GM21717 (cell line): ENCODE data around the gene NYNRIN.

Experiments used
- ATAC-seq: cut with Tn5 transposase; IDR thresholded peaks from one replicate; pipeline ENCODE4 v1.9.1; 2021; ENCODE audit warnings: mild to moderate bottlenecking, moderate library complexity; ENCODE audit not compliant: unreplicated experiment

Gene NYNRIN

GRCh38 chr14:24390701-24391468, 7.9 kb upstream of the NYNRIN start:
- no peak for ATAC-seq

DNA sequence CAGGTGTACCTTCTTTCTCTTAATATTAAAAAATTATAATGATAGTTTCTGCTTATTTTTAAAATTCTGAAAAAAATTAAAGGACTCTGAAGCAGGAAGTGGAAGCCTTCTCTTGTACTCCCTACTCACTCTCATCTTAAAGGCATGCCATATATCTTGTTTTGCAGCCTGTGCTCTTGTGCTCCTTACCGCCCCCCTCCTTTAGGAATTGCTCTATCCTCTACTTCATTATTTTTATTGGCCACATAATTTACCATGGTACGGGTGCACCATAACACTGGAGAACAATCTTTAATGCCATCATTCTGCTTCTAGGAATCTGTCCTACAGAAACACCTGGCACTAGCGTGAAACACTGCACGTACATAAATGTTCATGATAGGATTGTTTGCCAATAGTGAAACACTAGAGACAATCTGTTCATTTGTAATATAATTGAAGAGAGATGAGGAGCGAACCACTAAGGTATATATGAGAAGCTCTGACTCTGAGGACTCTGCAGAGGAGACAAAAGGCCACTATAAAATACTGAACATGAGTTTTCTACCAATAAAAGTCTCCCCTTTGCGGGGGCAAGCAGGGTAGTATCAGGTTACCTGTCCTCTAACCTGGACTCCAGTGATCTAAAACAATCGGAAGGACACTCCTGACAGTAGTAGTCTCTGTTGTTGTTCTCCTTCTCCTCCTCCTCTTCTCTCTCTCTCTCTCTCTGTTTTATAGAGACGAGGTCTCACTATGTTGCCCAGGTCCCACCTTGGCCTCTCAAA, 6.3 kb upstream of the NYNRIN start:
- ATAC-seq = no peak

DNA sequence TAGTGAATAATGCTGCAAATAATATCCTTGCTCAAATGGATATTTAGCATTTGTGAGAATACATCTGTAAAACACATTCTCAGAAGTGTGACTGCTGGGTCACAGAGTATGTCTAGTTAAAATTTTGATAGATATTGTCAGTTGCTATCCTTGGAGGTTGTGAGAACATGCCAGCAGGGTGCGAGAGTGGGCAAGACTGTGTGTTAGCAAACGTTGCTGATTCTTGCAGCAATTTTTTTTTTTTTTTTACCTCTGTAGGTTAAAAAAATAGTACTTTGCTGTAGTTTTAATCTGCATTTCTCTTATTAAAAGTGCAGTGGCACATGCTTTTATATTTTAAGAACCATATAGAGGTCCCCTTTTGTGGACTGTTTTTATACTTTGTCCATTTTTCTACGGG, 4.5 kb upstream of the NYNRIN start:
- no peak for ATAC-seq

DNA sequence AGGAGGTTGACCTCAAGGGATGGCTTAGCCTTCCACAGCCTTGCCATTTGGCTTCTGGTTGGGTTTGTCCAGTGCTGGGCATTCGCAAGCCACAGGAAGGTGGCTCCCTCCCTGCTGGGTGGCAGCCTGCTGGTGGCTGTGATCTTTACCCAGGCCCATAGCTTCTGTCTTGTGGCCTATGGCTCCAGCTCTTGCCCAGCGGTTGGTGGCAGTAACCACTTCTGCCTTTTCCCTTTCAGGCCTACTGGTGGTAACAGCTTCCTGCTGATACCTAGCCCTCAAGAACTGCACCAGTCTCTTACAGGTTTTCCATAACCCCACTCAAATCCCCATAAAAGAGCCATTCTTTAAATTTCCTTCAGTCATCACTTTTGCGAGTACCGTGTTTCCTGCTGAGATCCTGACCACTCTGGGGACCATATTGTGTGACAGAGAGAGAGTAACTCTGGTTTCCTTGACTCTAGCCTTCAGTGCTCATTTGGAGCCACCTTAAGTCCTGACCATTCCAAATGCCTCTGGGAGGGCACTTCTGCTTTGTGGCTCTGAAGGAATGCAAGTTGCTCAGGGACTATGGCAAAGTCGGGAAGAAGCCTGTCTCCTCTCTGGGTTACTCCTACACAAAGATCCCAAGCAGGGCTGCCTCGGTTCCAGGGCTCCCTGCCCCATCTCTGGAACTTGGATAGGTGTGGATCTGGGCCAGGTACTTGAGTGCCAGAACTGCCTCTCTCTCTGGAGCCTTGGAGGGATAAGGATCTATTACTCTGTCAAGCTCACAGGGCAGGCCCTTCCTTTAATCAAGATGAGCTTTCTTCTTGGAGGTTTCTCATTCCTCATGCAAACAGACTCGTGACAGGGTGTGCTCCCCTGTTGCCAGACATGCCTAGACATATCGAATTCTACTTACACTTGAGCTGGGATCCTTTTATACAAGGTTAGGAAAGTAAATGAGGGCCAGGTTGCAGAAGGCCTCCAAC, 2.9 kb upstream of the NYNRIN start:
- no peak for ATAC-seq

- ATAC-seq = no peak
These were observed 1.0 kb upstream of the NYNRIN start for GRCh38 chr14:24397639-24398292.

DNA sequence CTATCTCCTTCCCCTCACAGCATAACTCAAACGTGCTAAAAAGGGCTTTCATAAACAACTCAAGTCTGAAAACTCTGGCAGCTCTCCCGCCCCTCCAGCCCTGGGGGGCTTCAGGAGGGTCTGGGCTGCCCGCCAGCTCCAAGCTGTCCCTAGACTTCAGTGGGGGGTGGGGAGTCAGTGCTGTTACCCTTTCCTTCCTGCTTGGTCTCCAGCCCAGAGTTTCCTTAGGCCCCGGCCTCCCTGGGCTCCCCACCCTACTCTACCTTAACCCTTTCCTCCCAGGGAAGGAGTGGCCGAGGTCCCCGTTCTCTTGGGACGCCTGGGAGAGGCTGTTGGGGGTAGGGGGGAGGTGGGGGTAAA, 530 bp upstream of the NYNRIN start:
- ATAC-seq = no peak

- ATAC-seq = no peak
These were observed 632 bp downstream of the NYNRIN start for GRCh38 chr14:24399447-24399822.

DNA sequence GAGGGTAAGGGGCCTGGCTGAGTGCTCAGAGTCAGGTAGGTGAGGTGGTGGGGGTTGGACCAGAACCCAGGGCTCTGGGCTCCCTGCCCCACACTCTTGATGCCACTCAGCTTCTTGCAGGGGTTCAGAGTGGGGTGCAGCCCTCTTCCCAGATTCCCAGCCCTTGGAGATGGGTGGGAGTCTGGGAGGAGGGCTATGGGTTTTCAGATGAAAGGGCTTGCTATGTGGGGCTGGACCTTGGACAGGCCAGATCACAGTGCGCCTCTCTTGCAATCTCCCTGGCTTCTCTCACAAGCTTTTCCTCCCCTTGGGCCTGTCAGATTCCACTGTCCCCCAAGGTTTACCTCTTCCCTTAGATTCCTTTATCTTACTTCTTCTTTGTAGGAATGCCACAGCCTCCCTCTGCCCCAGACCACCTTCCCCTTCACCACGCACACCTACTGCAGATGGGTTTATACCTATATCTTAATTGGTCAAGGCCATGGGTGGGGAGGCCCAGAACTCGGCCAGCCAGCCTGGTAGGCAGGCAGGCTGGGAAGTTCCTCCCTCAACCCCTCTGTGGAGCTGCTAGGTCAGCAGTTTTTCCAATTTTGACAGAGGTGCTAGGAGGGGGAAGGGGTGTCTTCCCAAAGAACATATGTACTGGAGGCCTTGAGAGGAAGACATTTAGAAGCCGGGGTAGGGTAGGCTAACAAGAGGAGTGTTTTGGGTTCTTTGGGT, 1.4 kb downstream of the NYNRIN start:
- no peak for ATAC-seq

- ATAC-seq = no peak
These were observed 3.3 kb downstream of the NYNRIN start for GRCh38 chr14:24401810-24402702.

GRCh38 chr14:24403294-24403998, 4.6 kb downstream of the NYNRIN start:
- no peak for ATAC-seq

- no peak for ATAC-seq
These were observed 6.0 kb downstream of the NYNRIN start for GRCh38 chr14:24404814-24405213.

DNA sequence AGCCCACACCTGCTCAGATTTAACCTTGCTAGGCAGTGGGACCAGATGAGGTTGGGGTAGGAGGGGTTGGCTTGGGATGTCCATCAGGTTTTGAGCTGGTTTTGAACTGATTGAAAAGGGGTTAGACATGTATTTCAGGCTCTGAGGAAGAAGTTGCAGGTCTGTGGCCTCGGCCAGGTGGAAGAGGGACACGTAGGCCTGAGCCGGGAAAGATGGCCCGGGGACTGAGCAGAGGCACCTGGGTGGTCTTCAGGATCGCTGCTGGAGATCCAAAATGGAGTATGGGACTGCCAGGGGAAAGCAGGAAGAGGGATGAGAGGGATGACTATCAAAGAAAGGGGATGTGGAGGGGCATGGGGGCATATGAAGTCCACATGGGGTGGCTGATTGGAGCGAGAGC, 7.6 kb downstream of the NYNRIN start:
- no peak for ATAC-seq

- no peak for ATAC-seq
These were observed 9.0 kb downstream of the NYNRIN start for GRCh38 chr14:24407608-24408325.

DNA sequence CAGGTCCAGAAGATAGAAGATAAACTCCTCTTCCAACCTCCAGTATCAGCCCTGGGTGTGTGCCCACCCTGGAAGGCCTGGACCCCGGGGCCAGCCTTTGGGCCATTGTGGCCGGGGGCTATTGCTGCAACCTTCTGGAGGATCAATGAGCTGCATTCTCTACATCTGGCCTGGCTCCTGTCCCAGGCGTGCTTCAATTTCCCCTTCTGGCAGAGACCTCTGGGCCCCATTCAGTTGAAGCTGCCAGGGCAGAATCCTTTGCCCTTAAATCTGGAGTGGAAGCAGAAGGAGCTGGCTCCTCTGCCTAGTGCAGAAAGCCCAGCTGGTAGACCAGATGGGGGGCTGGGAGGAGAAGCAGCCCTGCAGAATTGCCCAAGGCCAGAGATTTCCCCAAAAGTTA, 10.0 kb downstream of the NYNRIN start:
- ATAC-seq = no peak

- no peak for ATAC-seq
These were observed 10.4 kb downstream of the NYNRIN start for GRCh38 chr14:24409192-24409591.

DNA sequence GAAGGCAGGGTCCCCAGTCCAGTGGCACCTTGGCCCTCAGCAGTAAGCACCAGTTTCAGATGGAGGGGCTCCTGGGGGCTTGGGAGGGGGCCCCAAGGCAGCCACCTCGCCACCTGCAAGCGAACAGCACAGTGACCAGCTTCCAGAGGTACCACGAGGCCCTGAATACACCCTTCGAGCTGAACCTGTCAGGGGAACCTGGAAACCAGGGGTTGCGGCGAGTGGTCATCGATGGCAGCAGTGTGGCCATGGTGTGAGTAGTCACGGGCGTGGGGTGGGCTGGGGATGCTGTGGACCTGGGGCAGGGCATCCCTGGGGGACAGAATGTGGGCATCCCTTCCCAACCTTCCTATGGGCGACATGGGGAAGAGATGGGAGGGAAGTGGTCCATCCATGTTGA, 11.2 kb downstream of the NYNRIN start:
- ATAC-seq = no peak

DNA sequence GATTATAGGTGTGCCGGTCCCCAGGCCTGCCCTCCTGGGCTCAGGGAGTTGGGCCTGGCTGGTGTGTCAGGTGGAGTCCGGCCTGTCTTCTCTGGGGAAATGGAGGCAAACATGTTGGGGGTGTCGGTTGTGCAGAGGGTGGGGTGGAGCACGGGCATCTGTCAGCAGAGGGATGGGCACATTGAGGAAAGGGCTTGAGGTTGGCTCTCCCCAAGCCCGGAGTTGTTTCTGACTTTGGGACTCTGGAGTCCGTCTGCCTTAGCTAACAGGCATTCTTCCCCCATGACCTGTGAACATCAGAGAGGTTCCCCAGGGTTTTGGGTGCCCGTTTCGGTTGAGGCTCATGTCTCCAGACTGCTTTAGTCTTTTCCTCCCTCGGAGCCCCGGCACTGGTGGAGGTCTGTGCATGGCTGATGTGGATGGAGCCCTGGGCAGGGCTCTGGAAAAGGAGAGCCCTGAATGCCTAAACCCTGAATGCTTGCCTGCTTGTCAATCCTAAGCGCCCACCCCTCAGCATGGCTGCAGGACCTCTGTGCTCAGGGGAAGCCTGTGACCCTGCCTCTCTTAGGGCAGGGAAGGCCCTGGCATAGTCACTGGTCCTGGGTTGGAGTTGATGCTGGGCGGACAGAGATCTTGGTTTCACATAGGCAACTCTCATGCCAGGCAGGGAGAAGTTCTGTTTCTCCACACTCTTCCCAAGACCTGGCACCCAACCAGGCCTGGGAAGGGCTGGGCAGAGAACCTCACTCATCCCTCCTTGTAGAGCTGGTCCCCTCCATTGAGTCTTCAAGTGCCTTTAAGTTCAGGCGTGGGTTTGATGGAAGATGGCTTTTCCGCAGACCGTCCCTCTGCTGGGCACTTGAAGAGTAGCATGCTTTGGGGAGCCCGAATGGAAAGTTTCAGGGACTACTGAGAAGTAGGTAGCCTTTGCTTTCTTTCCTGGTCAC, 12.9 kb downstream of the NYNRIN start:
- no peak for ATAC-seq
